Measurements from ENCODE around the gene CRYBB2. TPM values are rescaled to one million over a fixed set of nuclear protein-coding genes. Genes with fewer than 3 reads are reported as not detected.

CRYBB2 gene
- polyA plus RNA-seq, 3 donors = not detected

GRCh38 chr22:25216230-25216629 lies 3.2 kb upstream of the CRYBB2 start:
- no peak overlapping the region for H3K27ac Mint-ChIP-seq
- Histone ChIP-seq H3K79me2 (ENCODE audit: insufficient read depth, low read length) (no peaks in the 10 kb centered on the region), H3K4me1 (ENCODE audit: control insufficient read depth in 1 of 2, insufficient read depth in 2 of 2, low read length in 2 of 2) (no peaks in the 10 kb centered on the region), H3K9me3 (replicated peaks in 1 of 2; ENCODE audit: control insufficient read depth in 1 of 2, insufficient read depth in 1 of 2, low read length in 2 of 2) (peaks cover 0 to 4% of the 10 kb centered on the region in 2 donors), H3K27me3 (ENCODE audit: control insufficient read depth in 2 of 2, insufficient read depth in 2 of 2, low read length in 2 of 2) (no peaks in the 10 kb centered on the region), H3K36me3 (replicated peaks in 1 of 2; ENCODE audit: control insufficient read depth in 1 of 2, insufficient read depth in 2 of 2, low read length in 2 of 2) (no peaks in the 10 kb centered on the region), H3K27ac (ENCODE audit: low read depth in 1 of 2, low read length in 2 of 2) (no peak overlapping the region), H4K20me1 (ENCODE audit: insufficient read depth, low read length) (no peaks in the 10 kb centered on the region), H3K4me2 (replicated peaks; ENCODE audit: extremely low read depth, low read length, poor library complexity, severe bottlenecking) (no peak overlapping the region), H3K9ac (ENCODE audit: insufficient read depth, low read length, poor library complexity, severe bottlenecking) (no peak overlapping the region), H2AFZ (ENCODE audit: insufficient read depth, low read depth, low read length, poor library complexity, severe bottlenecking) (no peak overlapping the region), H3K4me3 (replicated peaks in 1 of 3; ENCODE audit: low read depth in 2 of 3, low read length in 3 of 3) (no peak overlapping the region)
- H3K36me3 Mint-ChIP-seq = no peaks in the 10 kb centered on the region
- TF ChIP-seq, protein P1, sequence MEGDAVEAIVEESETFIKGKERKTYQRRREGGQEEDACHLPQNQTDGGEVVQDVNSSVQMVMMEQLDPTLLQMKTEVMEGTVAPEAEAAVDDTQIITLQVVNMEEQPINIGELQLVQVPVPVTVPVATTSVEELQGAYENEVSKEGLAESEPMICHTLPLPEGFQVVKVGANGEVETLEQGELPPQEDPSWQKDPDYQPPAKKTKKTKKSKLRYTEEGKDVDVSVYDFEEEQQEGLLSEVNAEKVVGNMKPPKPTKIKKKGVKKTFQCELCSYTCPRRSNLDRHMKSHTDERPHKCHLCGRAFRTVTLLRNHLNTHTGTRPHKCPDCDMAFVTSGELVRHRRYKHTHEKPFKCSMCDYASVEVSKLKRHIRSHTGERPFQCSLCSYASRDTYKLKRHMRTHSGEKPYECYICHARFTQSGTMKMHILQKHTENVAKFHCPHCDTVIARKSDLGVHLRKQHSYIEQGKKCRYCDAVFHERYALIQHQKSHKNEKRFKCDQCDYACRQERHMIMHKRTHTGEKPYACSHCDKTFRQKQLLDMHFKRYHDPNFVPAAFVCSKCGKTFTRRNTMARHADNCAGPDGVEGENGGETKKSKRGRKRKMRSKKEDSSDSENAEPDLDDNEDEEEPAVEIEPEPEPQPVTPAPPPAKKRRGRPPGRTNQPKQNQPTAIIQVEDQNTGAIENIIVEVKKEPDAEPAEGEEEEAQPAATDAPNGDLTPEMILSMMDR (IDR thresholded peaks at IDR 0.05) = no peak
- WGBS (ENCODE audit: insufficient coverage) = no CpG with 5 or more reads among the region's 2 CpGs
- H3K9me3 Mint-ChIP-seq = peaks cover 0 to 12% (median 3%) of the 10 kb centered on the region in 7 donors
- no peak overlapping the region for H3K4me3 Mint-ChIP-seq
- intact Hi-C loops (cut with micrococcal nuclease) = no loop called here
- no peaks in the 10 kb centered on the region for H3K4me1 Mint-ChIP-seq
- peaks cover 3 to 9% (median 7%) of the 10 kb centered on the region in 3 donors for H3K27me3 Mint-ChIP-seq (ENCODE audit: low read depth in 3 of 3)
- no peak for DNase-seq

DNA sequence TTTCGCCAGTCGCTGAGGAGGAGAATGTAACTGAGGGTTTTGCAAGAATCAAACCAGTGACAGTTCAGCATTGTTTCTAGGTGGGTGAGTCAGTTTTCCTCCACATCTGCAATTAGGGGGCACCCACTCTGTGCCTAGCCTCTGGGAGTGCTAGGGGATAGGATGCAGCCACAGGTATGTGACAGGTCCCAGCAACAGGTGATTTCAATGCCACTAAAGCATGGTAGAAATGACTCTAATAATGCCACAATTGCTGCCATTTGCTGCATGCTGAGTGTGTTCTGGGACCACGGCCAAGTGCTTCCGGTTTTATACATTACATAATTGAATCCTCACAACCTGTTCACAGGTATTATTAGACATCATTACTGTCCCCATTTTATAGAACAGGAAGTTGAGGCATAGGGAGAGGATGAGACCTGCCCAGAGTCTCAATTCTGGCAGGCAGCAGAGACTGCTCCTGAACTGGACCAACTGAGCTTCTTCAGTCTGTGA lies 556 bp downstream of the CRYBB2 start:
- no peak overlapping the region for H3K4me3 Mint-ChIP-seq
- H3K27me3 ChIP-seq (ENCODE audit: control insufficient read depth in 2 of 2, insufficient read depth in 2 of 2, low read length in 2 of 2) = no peaks in the 10 kb centered on the region
- TF ChIP-seq, protein P1 (IDR thresholded peaks at IDR 0.05) = no peak
- H3K79me2 ChIP-seq (ENCODE audit: insufficient read depth, low read length) = no peaks in the 10 kb centered on the region
- H3K9me3 ChIP-seq (replicated peaks in 1 of 2; ENCODE audit: control insufficient read depth in 1 of 2, insufficient read depth in 1 of 2, low read length in 2 of 2) = no peaks in the 10 kb centered on the region
- intact Hi-C loops (cut with micrococcal nuclease) = no loop called here
- H3K9ac ChIP-seq (ENCODE audit: insufficient read depth, low read length, poor library complexity, severe bottlenecking) = no peak overlapping the region
- WGBS (ENCODE audit: insufficient coverage) = no CpG with 5 or more reads among the region's 4 CpGs
- no peaks in the 10 kb centered on the region for H3K4me1 Mint-ChIP-seq
- H3K27ac ChIP-seq (ENCODE audit: low read depth in 1 of 2, low read length in 2 of 2) = no peak overlapping the region
- H3K27ac Mint-ChIP-seq = no peak overlapping the region
- DNase-seq = no peak
- H3K27me3 Mint-ChIP-seq (ENCODE audit: low read depth in 3 of 3) = peaks cover 9 to 14% (median 10%) of the 10 kb centered on the region in 3 donors
- H3K4me2 ChIP-seq (replicated peaks; ENCODE audit: extremely low read depth, low read length, poor library complexity, severe bottlenecking) = no peak overlapping the region
- H3K4me1 ChIP-seq (ENCODE audit: control insufficient read depth in 1 of 2, insufficient read depth in 2 of 2, low read length in 2 of 2) = no peaks in the 10 kb centered on the region
- no peaks in the 10 kb centered on the region for H3K36me3 ChIP-seq (replicated peaks in 1 of 2; ENCODE audit: control insufficient read depth in 1 of 2, insufficient read depth in 2 of 2, low read length in 2 of 2)
- no peak overlapping the region for H2AFZ ChIP-seq (ENCODE audit: insufficient read depth, low read depth, low read length, poor library complexity, severe bottlenecking)
- H3K4me3 ChIP-seq (replicated peaks in 1 of 3; ENCODE audit: low read depth in 2 of 3, low read length in 3 of 3) = no peak overlapping the region
- peaks cover 0 to 4% (median 0%) of the 10 kb centered on the region in 7 donors for H3K9me3 Mint-ChIP-seq
- H4K20me1 ChIP-seq (ENCODE audit: insufficient read depth, low read length) = no peaks in the 10 kb centered on the region
- no peaks in the 10 kb centered on the region for H3K36me3 Mint-ChIP-seq
